Kidney epithelial cell (primary cell): ENCODE measurements around the gene PROCR. TPM values are rescaled to one million over a fixed set of nuclear protein-coding genes. Genes with fewer than 3 reads are reported as not detected.
"Not testable (repeated sequence)": the region's sequence is repeated elsewhere in the genome, so short reads cannot be mapped to it uniquely, and the experiment has no call there.

ENCODE experiments used
- DNase-seq: peaks from one replicate; pipeline ENCODE4 v3.0.0-alpha.2; 2010; ENCODE audit warnings: low read depth
- H3K27me3 ChIP-seq: 2 replicates; pipeline ENCODE4 v1.6.0; 2011; ENCODE audit warnings: low read length; ENCODE audit not compliant: control insufficient read depth, insufficient read depth
- H3K36me3 ChIP-seq: 2 replicates; pipeline ENCODE4 v1.5.1; 2011; ENCODE audit warnings: low read length; ENCODE audit not compliant: control insufficient read depth, insufficient read depth
- H3K4me3 ChIP-seq: 2 replicates; pipeline ENCODE4 v1.5.1; 2011; ENCODE audit warnings: low read depth, mild to moderate bottlenecking, control low read depth, low read length
- total RNA-seq: library from RNA; depleted of rRNA; stranded (reverse); fragments of >200 nt; gene quantifications from 2 replicates; pipeline ENCODE4 v1.2.3, GENCODE V29; 2015
- TF ChIP-seq, protein P1 (sequence below): IDR thresholded peaks from 2 replicates; pipeline ENCODE4 v1.5.1; 2011; ENCODE audit warnings: mild to moderate bottlenecking, moderate library complexity, low read length, control low read depth, inconsistent platforms; ENCODE audit not compliant: insufficient read depth, poor library complexity, severe bottlenecking

PROCR gene
- total RNA-seq, 1 donor from 2014 or later, result 15.6 TPM

DNA sequence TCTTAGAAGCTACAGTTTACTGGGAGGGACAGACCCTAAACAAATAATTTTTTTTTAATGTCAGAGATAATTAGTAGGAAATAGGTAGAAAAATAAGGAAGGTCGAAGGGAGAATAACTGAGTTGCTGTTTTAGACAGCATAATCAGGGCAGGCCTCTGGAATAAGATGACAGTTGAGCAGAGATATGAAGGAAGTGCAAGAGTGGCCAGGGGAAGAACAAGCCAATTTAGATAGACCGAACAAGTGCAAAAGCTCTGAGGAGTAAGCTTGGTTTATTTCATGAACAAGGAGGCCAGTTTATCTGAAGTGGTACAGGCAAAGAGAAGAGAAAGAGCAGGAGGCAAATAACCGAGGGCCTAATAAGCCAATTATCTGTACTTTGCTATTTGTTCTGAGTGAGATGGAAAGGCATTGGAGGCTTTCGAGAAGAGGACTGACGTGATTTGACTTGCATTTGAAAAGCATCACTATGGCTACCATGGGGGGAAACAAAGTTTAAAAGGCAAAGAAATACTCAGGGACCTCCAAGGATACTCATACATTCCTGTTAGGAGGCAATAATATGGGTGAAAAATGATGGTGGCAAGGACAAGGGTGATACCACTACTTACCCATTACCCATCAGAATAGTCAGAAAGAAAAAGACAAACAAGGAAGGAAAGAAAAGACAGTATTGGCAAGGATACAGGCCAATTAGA, 19.7 kb downstream of the PROCR start:
- no peak for DNase-seq
- TF ChIP-seq, protein P1, sequence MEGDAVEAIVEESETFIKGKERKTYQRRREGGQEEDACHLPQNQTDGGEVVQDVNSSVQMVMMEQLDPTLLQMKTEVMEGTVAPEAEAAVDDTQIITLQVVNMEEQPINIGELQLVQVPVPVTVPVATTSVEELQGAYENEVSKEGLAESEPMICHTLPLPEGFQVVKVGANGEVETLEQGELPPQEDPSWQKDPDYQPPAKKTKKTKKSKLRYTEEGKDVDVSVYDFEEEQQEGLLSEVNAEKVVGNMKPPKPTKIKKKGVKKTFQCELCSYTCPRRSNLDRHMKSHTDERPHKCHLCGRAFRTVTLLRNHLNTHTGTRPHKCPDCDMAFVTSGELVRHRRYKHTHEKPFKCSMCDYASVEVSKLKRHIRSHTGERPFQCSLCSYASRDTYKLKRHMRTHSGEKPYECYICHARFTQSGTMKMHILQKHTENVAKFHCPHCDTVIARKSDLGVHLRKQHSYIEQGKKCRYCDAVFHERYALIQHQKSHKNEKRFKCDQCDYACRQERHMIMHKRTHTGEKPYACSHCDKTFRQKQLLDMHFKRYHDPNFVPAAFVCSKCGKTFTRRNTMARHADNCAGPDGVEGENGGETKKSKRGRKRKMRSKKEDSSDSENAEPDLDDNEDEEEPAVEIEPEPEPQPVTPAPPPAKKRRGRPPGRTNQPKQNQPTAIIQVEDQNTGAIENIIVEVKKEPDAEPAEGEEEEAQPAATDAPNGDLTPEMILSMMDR, result no peak
- no peak overlapping the region for H3K4me3 ChIP-seq
- no peaks in the 10 kb centered on the region for H3K27me3 ChIP-seq
- no peaks in the 10 kb centered on the region for H3K36me3 ChIP-seq

DNA sequence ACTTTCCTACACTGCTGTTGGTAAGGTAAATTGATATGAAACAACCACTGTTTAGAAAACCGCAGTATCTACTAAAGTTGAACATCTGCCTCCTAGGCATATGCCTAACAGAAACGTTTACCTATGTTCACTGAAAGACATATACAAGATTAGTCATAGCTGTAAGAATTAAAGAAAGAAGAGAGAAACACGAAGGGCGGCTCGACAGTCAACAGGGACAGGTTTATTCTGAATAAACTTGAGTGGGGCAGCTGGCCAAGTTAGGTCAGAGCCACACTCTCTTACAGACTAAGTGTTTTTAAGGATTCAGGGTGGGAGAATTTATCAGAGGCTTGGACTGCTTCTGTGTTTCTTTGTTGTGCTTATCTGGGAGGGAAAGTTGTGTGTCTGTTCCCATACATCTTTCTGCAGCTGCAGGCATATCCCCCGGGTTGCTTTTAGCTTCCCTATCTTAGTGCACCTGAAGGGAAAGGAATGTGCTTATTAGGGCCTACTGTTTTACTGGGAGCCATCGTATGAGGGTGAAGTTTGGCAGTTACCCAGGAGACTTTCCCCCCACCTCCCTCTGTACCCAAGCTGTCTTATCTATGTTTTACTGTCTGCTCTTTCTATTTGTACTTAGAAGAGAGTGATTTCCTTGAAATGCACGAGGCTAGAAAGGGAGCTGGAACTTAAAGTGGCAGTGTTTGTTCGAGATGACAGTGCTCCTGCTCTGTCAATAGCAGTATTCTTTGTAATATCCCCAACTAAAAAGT, 20.4 kb downstream of the PROCR start:
- DNase-seq, result no peak
- TF ChIP-seq, protein P1, result no peak
- H3K36me3 ChIP-seq, result no peaks in the 10 kb centered on the region
- H3K27me3 ChIP-seq, result no peaks in the 10 kb centered on the region
- H3K4me3 ChIP-seq, result no peak overlapping the region

DNA sequence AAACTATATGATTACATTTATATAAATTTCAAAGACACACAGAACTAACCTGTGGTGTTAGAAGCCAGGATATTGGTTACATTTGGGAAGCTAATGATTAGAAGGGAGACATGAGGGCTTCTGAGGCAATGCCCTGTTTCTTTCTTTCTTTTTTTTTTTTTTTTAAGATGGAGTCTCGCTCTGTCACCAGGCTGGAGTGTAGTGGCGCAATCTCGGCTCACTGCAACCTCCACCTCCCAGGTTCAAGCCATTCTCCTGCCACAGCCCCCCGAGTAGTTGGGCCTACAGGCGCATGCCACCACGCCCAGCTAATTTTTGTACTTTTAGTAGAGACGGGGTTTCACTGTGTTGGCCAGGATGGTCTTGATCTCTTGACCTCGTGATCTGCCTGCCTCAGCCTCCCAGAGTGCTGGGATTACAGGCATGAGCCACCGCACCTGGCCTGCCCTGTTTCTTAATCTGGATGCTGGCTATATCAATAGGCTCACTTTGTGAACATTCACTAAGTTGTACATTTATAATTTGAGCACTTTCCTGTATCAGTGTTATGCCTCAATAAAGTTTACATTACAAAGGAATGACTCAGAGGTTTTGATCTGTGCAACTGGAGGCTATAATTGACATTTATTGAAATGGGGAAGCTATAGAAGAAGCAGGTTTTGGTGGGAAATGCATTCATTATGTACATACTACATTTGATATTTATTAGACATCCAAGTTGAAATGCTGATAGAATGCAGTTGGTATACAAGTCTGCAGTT, 21.3 kb downstream of the PROCR start:
- not testable (repeated sequence) for H3K36me3 ChIP-seq, DNase-seq

DNA sequence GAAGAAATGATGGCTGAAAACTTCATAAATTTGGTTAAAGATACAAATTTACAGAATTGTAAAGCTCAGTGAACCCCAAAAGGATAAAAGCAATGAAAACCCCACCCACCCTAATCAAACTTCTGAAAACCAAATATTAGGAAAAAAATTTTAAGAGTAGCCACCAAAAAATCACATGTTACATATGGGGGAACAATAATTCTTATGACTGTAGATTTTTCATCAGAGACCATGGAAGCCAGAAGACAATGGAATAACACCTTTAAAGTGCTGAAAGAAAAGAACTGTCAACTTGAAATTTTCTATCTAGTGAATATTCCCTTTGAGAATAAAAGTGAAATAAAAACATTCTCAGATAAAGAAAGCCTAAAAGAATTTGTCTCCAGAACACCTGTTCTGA, 24.4 kb downstream of the PROCR start:
- no peaks in the 10 kb centered on the region for H3K36me3 ChIP-seq
- H3K4me3 ChIP-seq, result no peak overlapping the region
- no peak for DNase-seq
- TF ChIP-seq, protein P1, result no peak
- no peaks in the 10 kb centered on the region for H3K27me3 ChIP-seq

More for the DNA sequence above, 21.3 kb downstream of the PROCR start:
- not testable (repeated sequence) for H3K4me3 ChIP-seq, H3K27me3 ChIP-seq

DNA sequence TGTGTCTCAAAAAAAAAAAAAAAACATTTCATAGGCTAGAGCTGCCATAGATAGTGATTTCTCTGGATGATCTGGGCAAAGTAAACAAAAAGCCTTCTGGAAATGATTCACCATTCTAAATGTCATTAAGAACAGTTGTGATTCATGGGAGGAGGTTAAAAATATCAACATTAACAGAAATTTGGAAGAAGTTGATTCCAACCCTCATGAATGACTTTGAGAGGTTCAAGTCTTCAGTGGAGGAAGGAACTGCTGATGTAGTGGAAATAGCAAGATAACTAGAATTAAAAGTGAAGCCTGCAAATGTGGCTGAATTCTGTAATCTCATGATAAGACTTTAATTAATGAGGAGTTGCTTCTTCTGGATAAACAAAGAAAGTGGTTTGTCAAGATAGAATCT, 27.9 kb downstream of the PROCR start:
- no peak for DNase-seq
- Histone ChIP-seq H3K27me3 (no peaks in the 10 kb centered on the region), H3K4me3 (no peak overlapping the region), H3K36me3 (no peaks in the 10 kb centered on the region)
- TF ChIP-seq, protein P1, result no peak

DNA sequence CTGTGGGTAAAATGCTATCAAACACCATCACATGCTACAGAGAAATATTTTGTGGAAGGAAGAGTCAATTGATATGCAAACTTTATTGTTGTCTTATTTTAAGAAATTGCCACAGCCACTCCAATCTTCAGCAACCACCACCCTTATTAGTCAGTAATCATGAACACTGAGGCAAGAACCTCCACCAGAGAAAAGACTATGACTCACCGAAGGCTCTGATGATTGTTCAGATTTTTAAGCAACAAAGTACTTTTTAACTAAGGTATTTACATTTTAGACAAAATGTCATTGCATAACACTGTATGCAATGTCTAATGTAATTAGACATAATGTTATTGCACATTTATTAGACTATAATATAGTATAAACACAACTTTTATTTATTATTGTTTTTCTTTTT, 28.4 kb downstream of the PROCR start:
- Histone ChIP-seq H3K36me3 (no peaks in the 10 kb centered on the region), H3K4me3 (no peak overlapping the region), H3K27me3 (no peaks in the 10 kb centered on the region)
- DNase-seq, result peak; percentile 28
- TF ChIP-seq, protein P1, result no peak

DNA sequence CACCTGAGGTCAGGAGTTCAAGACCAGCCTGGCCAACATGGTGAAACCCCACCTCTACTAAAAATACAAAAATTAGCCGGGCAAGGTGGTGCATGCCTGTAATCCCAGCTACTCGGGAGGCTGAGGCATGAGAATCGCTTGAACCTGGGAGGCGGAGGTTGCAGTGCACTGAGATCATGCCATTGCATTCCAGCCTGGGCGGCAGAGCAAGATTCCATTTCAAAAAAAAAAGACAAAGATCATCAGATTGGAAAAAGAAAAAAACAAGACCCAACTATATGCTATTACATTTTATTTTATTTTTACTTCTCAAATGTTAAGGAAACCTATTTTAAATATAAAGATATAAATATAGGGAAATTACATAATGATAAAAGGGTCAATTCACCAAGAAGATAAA, 29.6 kb downstream of the PROCR start:
- not testable (repeated sequence) for H3K4me3 ChIP-seq, H3K27me3 ChIP-seq, H3K36me3 ChIP-seq, DNase-seq
